ENCODE measurements around the gene RBM14.

The RBM14 gene

GRCh38 chr11:66659763-66660162 is 43.3 kb downstream of the RBM14 start:
- DNase-seq (ENCODE audit: low read depth): no peak
- H3K4me3 ChIP-seq (ENCODE audit: low read depth, low read length): no peak overlapping the region
- TF ChIP-seq CTCF (IDR thresholded peaks at IDR 0.05; ENCODE audit: insufficient read depth, low read depth, low read length, missing control alignments): no peak

DNA sequence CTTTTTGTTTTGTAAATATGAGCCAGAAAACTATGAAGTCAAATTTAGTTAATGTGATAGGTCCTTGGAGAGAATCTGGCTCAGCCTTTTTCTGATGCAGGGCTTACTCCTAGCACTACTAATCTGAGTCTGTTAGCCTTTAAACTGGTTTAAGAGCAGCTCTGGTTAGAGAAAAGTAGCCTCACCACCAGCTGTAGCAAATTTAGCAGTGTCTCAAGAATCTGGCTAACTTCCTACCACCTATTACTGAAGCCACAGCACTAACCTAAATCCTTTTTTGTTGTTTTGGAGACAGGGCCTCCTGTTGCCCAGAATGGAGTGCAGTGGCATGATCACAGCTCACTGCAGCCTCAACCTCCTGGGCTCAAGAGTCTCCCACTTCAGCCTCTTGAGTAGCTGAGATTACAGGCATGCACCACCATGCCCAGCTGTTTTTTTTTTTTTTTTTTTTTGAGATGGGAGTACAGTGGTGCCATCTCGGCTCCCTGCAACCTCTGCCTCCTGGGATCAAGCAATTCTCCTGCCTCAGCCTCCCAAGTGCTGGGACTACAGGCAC is 47.4 kb downstream of the RBM14 start:
- no peak for TF ChIP-seq CTCF (IDR thresholded peaks at IDR 0.05; ENCODE audit: insufficient read depth, low read depth, low read length, missing control alignments)
- no peak overlapping the region for H3K4me3 ChIP-seq (ENCODE audit: low read depth, low read length)
- DNase-seq (ENCODE audit: low read depth): no peak

GRCh38 chr11:66665369-66665768 is 48.9 kb downstream of the RBM14 start:
- no peak for DNase-seq (ENCODE audit: low read depth)
- no peak overlapping the region for H3K4me3 ChIP-seq (ENCODE audit: low read depth, low read length)
- TF ChIP-seq CTCF (IDR thresholded peaks at IDR 0.05; ENCODE audit: insufficient read depth, low read depth, low read length, missing control alignments): no peak

DNA sequence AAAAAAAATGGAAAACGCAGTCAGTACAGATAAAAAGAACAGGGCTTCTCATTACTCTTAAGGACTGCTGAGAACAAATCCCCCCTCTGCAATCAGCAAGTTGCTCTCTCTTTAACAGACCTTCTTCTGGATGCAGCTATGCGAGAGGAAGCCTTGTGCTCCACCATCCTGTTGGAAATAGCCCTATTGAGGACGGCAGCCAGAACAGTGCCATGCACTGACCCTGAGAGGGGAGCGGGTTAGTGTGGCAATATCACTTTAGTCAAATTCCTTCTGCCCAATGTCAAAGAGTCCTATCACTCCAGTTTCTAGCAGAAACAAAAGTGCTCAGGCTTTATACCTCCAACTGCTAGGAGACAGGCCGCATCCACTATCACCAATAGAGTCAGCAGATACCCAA is 54.4 kb downstream of the RBM14 start:
- H3K4me3 ChIP-seq (ENCODE audit: low read depth, low read length): no peak overlapping the region
- DNase-seq (ENCODE audit: low read depth): no peak
- no peak for TF ChIP-seq CTCF (IDR thresholded peaks at IDR 0.05; ENCODE audit: insufficient read depth, low read depth, low read length, missing control alignments)

- TF ChIP-seq CTCF (IDR thresholded peaks at IDR 0.05; ENCODE audit: insufficient read depth, low read depth, low read length, missing control alignments): no peak
- DNase-seq (ENCODE audit: low read depth): no peak
- H3K4me3 ChIP-seq (ENCODE audit: low read depth, low read length): no peak overlapping the region
Observed at GRCh38 chr11:66674964-66675602, 58.7 kb downstream of the RBM14 start.

DNA sequence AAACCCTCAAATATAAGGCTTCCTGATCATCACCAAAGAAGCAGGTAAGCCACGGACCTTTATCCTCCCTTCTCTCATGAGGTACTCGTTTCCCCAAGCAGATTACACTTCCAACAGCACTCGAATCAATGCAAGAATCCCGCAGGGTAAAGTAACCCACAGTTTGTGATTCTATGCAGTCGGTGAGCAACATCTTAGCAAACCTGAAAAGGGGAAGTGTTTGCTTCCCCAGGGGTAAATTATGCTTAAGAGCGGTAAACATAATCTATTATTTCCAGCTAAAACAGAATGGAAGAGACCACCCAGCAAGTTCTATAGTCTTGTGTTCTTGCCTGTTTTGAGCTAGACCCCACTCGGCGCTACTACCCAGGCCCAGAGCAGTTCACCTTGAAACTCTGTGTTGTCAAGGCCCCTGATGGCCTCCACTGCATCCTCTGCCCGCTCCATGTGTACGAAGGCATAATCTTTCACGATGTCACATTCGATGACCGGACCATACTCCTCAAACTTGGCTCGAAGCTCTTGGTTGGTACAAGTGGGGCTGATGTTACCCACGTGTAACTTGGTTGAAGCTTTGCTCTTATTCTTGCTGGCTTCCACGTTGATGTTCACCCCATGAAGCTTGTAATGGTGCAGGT is 60.0 kb downstream of the RBM14 start:
- DNase-seq (ENCODE audit: low read depth): no peak
- H3K4me3 ChIP-seq (ENCODE audit: low read depth, low read length): no peak overlapping the region

More for the DNA sequence above, 60.0 kb downstream of the RBM14 start:
- no peak for TF ChIP-seq CTCF (IDR thresholded peaks at IDR 0.05; ENCODE audit: insufficient read depth, low read depth, low read length, missing control alignments)
